ENCODE measurements around the gene EFNA5. TPM values are rescaled to one million over a fixed set of nuclear protein-coding genes. Genes with fewer than 3 reads are reported as not detected.

The EFNA5 gene
- total and polyA plus RNA-seq, 5 donors from 2014 or later: 0.73 TPM; not detected in 4

GRCh38 chr5:107634981-107635848 lies 35.5 kb downstream of the EFNA5 start:
- Histone ChIP-seq H3K36me3 (ENCODE audit: control insufficient read depth, insufficient read depth, low read length) (no peaks in the 10 kb centered on the region), H3K27ac (ENCODE audit: insufficient read depth, low read length, poor library complexity, severe bottlenecking) (no peak overlapping the region), H3K27me3 (ENCODE audit: control insufficient read depth, insufficient read depth, low read length) (no peaks in the 10 kb centered on the region), H3K4me3 (ENCODE audit: low read depth, low read length) (no peak overlapping the region), H3K4me1 (ENCODE audit: control insufficient read depth, insufficient read depth, low read length, poor library complexity, severe bottlenecking) (no peaks in the 10 kb centered on the region), H3K9me3 (ENCODE audit: control insufficient read depth in 2 of 2, low read length in 2 of 2) (no peaks in the 10 kb centered on the region)
- ATAC-seq (ENCODE audit: low read depth in 2 of 2) (no peak), DNase-seq (no peak)
- H3K9me3 Mint-ChIP-seq: peaks cover 0 to 3% (median 0%) of the 10 kb centered on the region in 7 donors
- no peaks in the 10 kb centered on the region for H3K27me3 Mint-ChIP-seq
- H3K4me1 Mint-ChIP-seq: no peaks in the 10 kb centered on the region
- no peak overlapping the region for H3K27ac Mint-ChIP-seq
- H3K4me3 Mint-ChIP-seq: no peak overlapping the region
- H3K36me3 Mint-ChIP-seq: no peaks in the 10 kb centered on the region

GRCh38 chr5:107633171-107633901 lies 37.4 kb downstream of the EFNA5 start:
- H3K27ac Mint-ChIP-seq: no peak overlapping the region
- H3K9me3 Mint-ChIP-seq: peaks cover 0 to 3% (median 0%) of the 10 kb centered on the region in 7 donors
- Histone ChIP-seq H3K4me1 (ENCODE audit: control insufficient read depth, insufficient read depth, low read length, poor library complexity, severe bottlenecking) (no peaks in the 10 kb centered on the region), H3K27ac (ENCODE audit: insufficient read depth, low read length, poor library complexity, severe bottlenecking) (no peak overlapping the region), H3K4me3 (ENCODE audit: low read depth, low read length) (no peak overlapping the region), H3K36me3 (ENCODE audit: control insufficient read depth, insufficient read depth, low read length) (no peaks in the 10 kb centered on the region), H3K9me3 (ENCODE audit: control insufficient read depth in 2 of 2, low read length in 2 of 2) (no peaks in the 10 kb centered on the region), H3K27me3 (ENCODE audit: control insufficient read depth, insufficient read depth, low read length) (no peaks in the 10 kb centered on the region)
- H3K4me1 Mint-ChIP-seq: no peaks in the 10 kb centered on the region
- no peak for ATAC-seq (ENCODE audit: low read depth in 2 of 2)
- DNase-seq: no peak
- no peaks in the 10 kb centered on the region for H3K27me3 Mint-ChIP-seq
- no peak overlapping the region for H3K4me3 Mint-ChIP-seq
- H3K36me3 Mint-ChIP-seq: no peaks in the 10 kb centered on the region

- H3K27ac Mint-ChIP-seq: no peak overlapping the region
- no peaks in the 10 kb centered on the region for H3K27me3 Mint-ChIP-seq
- H3K9me3 Mint-ChIP-seq: peaks cover 0 to 3% (median 0%) of the 10 kb centered on the region in 7 donors
- H3K4me3 Mint-ChIP-seq: no peak overlapping the region
- Histone ChIP-seq H3K36me3 (ENCODE audit: control insufficient read depth, insufficient read depth, low read length) (no peaks in the 10 kb centered on the region), H3K4me1 (ENCODE audit: control insufficient read depth, insufficient read depth, low read length, poor library complexity, severe bottlenecking) (no peaks in the 10 kb centered on the region), H3K27ac (ENCODE audit: insufficient read depth, low read length, poor library complexity, severe bottlenecking) (no peak overlapping the region), H3K9me3 (ENCODE audit: control insufficient read depth in 2 of 2, low read length in 2 of 2) (no peaks in the 10 kb centered on the region), H3K27me3 (ENCODE audit: control insufficient read depth, insufficient read depth, low read length) (no peaks in the 10 kb centered on the region), H3K4me3 (ENCODE audit: low read depth, low read length) (no peak overlapping the region)
- DNase-seq (no peak), ATAC-seq (ENCODE audit: low read depth in 2 of 2) (no peak)
- no peaks in the 10 kb centered on the region for H3K4me1 Mint-ChIP-seq
- H3K36me3 Mint-ChIP-seq: no peaks in the 10 kb centered on the region
Observed at GRCh38 chr5:107631805-107632362, 38.9 kb downstream of the EFNA5 start.

- H3K9me3 Mint-ChIP-seq: peaks cover 0 to 3% (median 0%) of the 10 kb centered on the region in 7 donors
Observed at GRCh38 chr5:107630184-107630583, 40.6 kb downstream of the EFNA5 start.

GRCh38 chr5:107624235-107624634 lies 46.5 kb downstream of the EFNA5 start:
- Histone ChIP-seq H3K4me1 (ENCODE audit: control insufficient read depth, insufficient read depth, low read length, poor library complexity, severe bottlenecking) (no peaks in the 10 kb centered on the region), H3K36me3 (ENCODE audit: control insufficient read depth, insufficient read depth, low read length) (no peaks in the 10 kb centered on the region), H3K27ac (ENCODE audit: insufficient read depth, low read length, poor library complexity, severe bottlenecking) (no peak overlapping the region), H3K4me3 (ENCODE audit: low read depth, low read length) (no peak overlapping the region), H3K27me3 (ENCODE audit: control insufficient read depth, insufficient read depth, low read length) (no peaks in the 10 kb centered on the region), H3K9me3 (ENCODE audit: control insufficient read depth in 2 of 2, low read length in 2 of 2) (no peaks in the 10 kb centered on the region)
- DNase-seq (no peak), ATAC-seq (ENCODE audit: low read depth in 2 of 2) (no peak)
- Mint-ChIP-seq H3K9me3 (no peaks in the 10 kb centered on the region), H3K36me3 (no peaks in the 10 kb centered on the region), H3K4me1 (no peaks in the 10 kb centered on the region), H3K27ac (no peak overlapping the region), H3K4me3 (no peak overlapping the region), H3K27me3 (no peaks in the 10 kb centered on the region)

More at GRCh38 chr5:107630184-107630583, 40.6 kb downstream of the EFNA5 start:
- H3K27ac ChIP-seq (ENCODE audit: insufficient read depth, low read length, poor library complexity, severe bottlenecking): no peak overlapping the region
- Mint-ChIP-seq H3K4me1 (no peaks in the 10 kb centered on the region), H3K36me3 (no peaks in the 10 kb centered on the region), H3K27ac (no peak overlapping the region), H3K4me3 (no peak overlapping the region), H3K27me3 (no peaks in the 10 kb centered on the region)
- no peak for ATAC-seq (ENCODE audit: low read depth in 2 of 2)
- no peaks in the 10 kb centered on the region for H3K4me1 ChIP-seq (ENCODE audit: control insufficient read depth, insufficient read depth, low read length, poor library complexity, severe bottlenecking)
- no peak for DNase-seq
- no peak overlapping the region for H3K4me3 ChIP-seq (ENCODE audit: low read depth, low read length)
- H3K36me3 ChIP-seq (ENCODE audit: control insufficient read depth, insufficient read depth, low read length): no peaks in the 10 kb centered on the region
- H3K9me3 ChIP-seq (ENCODE audit: control insufficient read depth in 2 of 2, low read length in 2 of 2): no peaks in the 10 kb centered on the region
- no peaks in the 10 kb centered on the region for H3K27me3 ChIP-seq (ENCODE audit: control insufficient read depth, insufficient read depth, low read length)

- H3K27ac ChIP-seq (ENCODE audit: insufficient read depth, low read length, poor library complexity, severe bottlenecking): no peak overlapping the region
- H3K27me3 ChIP-seq (ENCODE audit: control insufficient read depth, insufficient read depth, low read length): no peaks in the 10 kb centered on the region
- no peaks in the 10 kb centered on the region for H3K9me3 Mint-ChIP-seq
- no peak overlapping the region for H3K4me3 Mint-ChIP-seq
- H3K9me3 ChIP-seq (ENCODE audit: control insufficient read depth in 2 of 2, low read length in 2 of 2): no peaks in the 10 kb centered on the region
- no peaks in the 10 kb centered on the region for H3K27me3 Mint-ChIP-seq
- H3K4me3 ChIP-seq (ENCODE audit: low read depth, low read length): no peak overlapping the region
- no peaks in the 10 kb centered on the region for H3K4me1 Mint-ChIP-seq
- H3K4me1 ChIP-seq (ENCODE audit: control insufficient read depth, insufficient read depth, low read length, poor library complexity, severe bottlenecking): no peaks in the 10 kb centered on the region
- no peak for ATAC-seq (ENCODE audit: low read depth in 2 of 2)
- H3K36me3 Mint-ChIP-seq: no peaks in the 10 kb centered on the region
- H3K36me3 ChIP-seq (ENCODE audit: control insufficient read depth, insufficient read depth, low read length): no peaks in the 10 kb centered on the region
- no peak for DNase-seq
- peak overlapping the region in 1 of 3 donors; percentile 44 for H3K27ac Mint-ChIP-seq
Observed at GRCh38 chr5:107621089-107621488, 49.6 kb downstream of the EFNA5 start.

GRCh38 chr5:107619781-107620180 lies 51.0 kb downstream of the EFNA5 start:
- no peaks in the 10 kb centered on the region for H3K4me1 Mint-ChIP-seq
- no peak overlapping the region for H3K27ac Mint-ChIP-seq
- ATAC-seq (ENCODE audit: low read depth in 2 of 2) (no peak), DNase-seq (no peak)
- no peaks in the 10 kb centered on the region for H3K9me3 ChIP-seq (ENCODE audit: control insufficient read depth in 2 of 2, low read length in 2 of 2)
- H3K27me3 ChIP-seq (ENCODE audit: control insufficient read depth, insufficient read depth, low read length): no peaks in the 10 kb centered on the region
- H3K36me3 ChIP-seq (ENCODE audit: control insufficient read depth, insufficient read depth, low read length): no peaks in the 10 kb centered on the region
- H3K27ac ChIP-seq (ENCODE audit: insufficient read depth, low read length, poor library complexity, severe bottlenecking): no peak overlapping the region
- no peaks in the 10 kb centered on the region for H3K27me3 Mint-ChIP-seq
- no peak overlapping the region for H3K4me3 Mint-ChIP-seq
- H3K9me3 Mint-ChIP-seq: no peaks in the 10 kb centered on the region
- no peaks in the 10 kb centered on the region for H3K4me1 ChIP-seq (ENCODE audit: control insufficient read depth, insufficient read depth, low read length, poor library complexity, severe bottlenecking)
- H3K4me3 ChIP-seq (ENCODE audit: low read depth, low read length): no peak overlapping the region
- H3K36me3 Mint-ChIP-seq: no peaks in the 10 kb centered on the region

All from CD4-positive, CD25-positive, alpha-beta regulatory T cell (primary cell).